ENCODE data around the gene MBP.
"Not testable (repeated sequence)": the region's sequence is repeated elsewhere in the genome, so short reads cannot be mapped to it uniquely, and the experiment has no call there.

The MBP gene

GRCh38 chr18:76952747-76953146 is 179.8 kb downstream of the MBP start:
- H3K27ac ChIP-seq, result peak overlapping the region; percentile 68
- TF ChIP-seq CTCF (conservative IDR thresholded peaks at IDR 0.05), result no peak
- TF ChIP-seq ZFX (IDR thresholded peaks at IDR 0.05), result no peak

GRCh38 chr18:76951456-76952247 is 180.9 kb downstream of the MBP start:
- H3K27ac ChIP-seq, result peak overlapping the region; percentile 68
- TF ChIP-seq ZFX (IDR thresholded peaks at IDR 0.05) (no peak), CTCF (conservative IDR thresholded peaks at IDR 0.05) (no peak)

GRCh38 chr18:76948345-76948744 is 184.2 kb downstream of the MBP start:
- no peak overlapping the region for H3K27ac ChIP-seq
- TF ChIP-seq ZFX (IDR thresholded peaks at IDR 0.05) (no peak), CTCF (conservative IDR thresholded peaks at IDR 0.05) (no peak)

- H3K27ac ChIP-seq, result not testable (repeated sequence)
These were observed 188.2 kb downstream of the MBP start for GRCh38 chr18:76944346-76944745.

GRCh38 chr18:76943542-76944339 is 188.8 kb downstream of the MBP start:
- TF ChIP-seq CTCF (conservative IDR thresholded peaks at IDR 0.05), result no peak
- no peak for TF ChIP-seq ZFX (IDR thresholded peaks at IDR 0.05)
- no peak overlapping the region for H3K27ac ChIP-seq

- TF ChIP-seq CTCF (conservative IDR thresholded peaks at IDR 0.05) (no peak), ZFX (IDR thresholded peaks at IDR 0.05) (no peak)
- H3K27ac ChIP-seq, result no peak overlapping the region
These were observed 191.3 kb downstream of the MBP start for GRCh38 chr18:76941284-76941683.

GRCh38 chr18:76938619-76939018 is 194.0 kb downstream of the MBP start:
- no peak for TF ChIP-seq ZFX (IDR thresholded peaks at IDR 0.05)
- no peak for TF ChIP-seq CTCF (conservative IDR thresholded peaks at IDR 0.05)
- H3K27ac ChIP-seq, result no peak overlapping the region

Measured in C4-2B (cell line).